COLO668 (cell line): Measurements from ENCODE around the gene KRTAP5-11.
"Not testable (repeated sequence)": the region's sequence is repeated elsewhere in the genome, so short reads cannot be mapped to it uniquely, and the experiment has no call there.

Experiments
- DNase-seq: peaks from one replicate; lab custom pipeline; 2025; ENCODE audit not compliant: unreplicated experiment; lab: John Stamatoyannopoulos, UW

Gene KRTAP5-11

DNA sequence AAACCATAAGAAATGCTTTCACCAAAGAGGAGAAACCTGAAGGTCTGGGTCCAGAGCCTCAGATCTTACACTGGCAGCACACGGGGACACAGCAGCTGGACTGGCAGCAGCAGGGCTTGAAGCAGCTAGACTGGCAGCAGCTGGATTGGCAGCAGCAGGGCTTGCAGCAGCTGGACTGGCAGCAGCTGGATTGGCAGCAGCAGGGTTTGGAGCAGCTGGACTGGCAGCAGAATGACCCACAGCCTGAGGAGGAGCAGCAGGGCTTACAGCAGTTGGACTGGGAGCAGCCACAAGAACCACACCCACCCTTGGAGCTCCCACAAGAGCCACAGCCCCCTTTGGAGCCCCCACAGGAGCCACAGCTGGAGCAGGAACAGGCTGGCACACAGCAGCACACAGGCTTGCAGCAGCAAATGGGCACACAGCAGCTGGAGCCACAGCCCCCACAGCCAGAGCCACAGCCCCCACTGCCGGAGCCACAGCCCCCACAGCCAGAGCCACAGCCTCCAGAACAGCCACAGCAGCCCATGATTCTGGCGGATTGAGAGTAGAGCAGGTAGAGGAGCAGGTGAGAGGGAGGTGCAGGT, at the start of gene KRTAP5-11:
KRTAP5-11 (minus strand) TSS at position 567 of the 587 bp plus-strand sequence; CDS start at position 529, 38 bp downstream.
- DNase-seq = no peak

DNA sequence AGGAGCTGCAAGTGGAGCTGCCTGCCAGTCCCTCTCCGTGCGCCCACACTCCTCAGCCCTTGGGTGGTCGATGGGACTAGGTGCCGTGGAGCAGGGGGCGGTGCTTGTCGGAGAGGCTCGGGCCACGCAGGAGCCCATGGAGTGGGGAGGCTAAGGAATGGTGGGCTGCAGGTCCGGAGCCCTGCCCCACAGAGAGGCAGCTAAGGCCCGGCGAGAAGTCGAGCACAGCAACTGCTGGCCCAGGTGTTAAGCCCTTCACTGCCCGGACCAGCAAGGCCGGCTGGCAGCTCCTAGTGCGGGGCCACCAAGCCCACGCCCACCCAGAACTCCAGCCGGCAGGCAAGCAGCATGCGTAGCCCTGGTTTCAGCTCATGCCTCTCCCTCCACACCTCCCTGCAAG, 48.9 kb upstream of the KRTAP5-11 start:
- not testable (repeated sequence) for DNase-seq

GRCh38 chr11:71630071-71630470, 47.4 kb upstream of the KRTAP5-11 start:
- DNase-seq = not testable (repeated sequence)

DNA sequence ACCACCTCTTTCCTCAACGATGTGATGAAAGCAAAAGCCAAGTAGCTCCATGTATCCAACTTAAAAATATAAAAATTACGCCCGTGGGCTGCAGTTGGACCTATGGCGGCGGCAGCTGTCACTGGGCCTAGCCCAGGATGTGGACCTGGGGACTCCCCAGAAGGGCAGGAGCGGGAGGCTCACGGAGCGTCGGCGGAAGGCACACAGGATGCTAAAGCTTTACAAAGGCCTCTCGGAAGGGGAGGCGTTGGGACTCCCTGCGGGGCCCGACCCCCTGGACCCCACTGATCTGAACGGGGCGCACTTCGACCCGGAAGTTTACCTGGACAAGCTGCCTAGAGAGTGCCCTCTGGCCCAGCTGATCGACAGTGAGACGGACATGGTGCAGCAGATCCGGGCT, 46.3 kb upstream of the KRTAP5-11 start:
- not testable (repeated sequence) for DNase-seq

DNA sequence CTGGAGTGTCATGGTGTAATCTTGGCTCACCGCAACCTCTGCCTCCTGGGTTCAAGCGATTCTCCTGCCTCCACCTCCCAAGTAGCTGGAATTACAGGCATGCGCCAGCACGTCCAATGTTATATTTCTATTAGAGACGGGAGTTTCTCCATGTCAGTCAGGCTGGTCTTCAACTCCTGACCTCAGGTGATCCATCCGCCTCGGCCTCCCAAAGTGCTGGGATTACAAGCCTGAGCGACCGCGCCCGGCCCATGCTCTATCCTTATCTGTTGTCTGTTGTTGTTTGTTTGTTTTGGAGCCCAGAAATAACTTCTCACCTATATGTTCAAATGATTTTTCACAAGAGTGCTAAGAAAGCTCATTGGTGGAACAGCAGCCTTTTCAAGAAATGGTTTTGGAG, 40.6 kb upstream of the KRTAP5-11 start:
- not testable (repeated sequence) for DNase-seq

GRCh38 chr11:71622561-71622960, 39.9 kb upstream of the KRTAP5-11 start:
- not testable (repeated sequence) for DNase-seq

GRCh38 chr11:71615003-71615402, 32.3 kb upstream of the KRTAP5-11 start:
- not testable (repeated sequence) for DNase-seq

DNA sequence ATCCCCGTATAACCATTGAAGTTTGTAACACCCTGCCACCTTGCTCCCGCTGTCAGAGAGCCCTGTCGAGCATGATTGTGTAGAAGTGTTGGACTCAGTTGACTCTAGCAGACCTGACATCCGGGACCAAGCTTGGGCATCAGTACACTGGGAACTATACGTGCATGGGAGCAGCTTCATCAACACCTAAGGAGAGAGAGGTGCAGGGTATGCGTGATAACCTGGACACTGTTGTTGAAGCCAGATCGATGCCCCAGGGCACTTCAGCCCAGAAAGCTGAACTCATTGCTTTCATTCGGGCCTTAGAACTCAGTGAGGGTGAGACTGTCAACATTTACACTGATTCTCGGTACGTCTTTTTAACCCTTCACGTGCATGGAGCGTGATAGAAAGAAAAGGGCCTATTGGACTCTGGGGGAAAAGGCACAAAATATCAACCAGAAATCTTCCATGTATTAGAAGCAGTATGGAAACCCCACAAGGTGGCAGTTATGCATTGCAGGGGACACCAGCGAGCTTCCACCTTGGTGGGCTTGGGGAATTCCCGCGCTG, 31.8 kb upstream of the KRTAP5-11 start:
- not testable (repeated sequence) for DNase-seq

DNA sequence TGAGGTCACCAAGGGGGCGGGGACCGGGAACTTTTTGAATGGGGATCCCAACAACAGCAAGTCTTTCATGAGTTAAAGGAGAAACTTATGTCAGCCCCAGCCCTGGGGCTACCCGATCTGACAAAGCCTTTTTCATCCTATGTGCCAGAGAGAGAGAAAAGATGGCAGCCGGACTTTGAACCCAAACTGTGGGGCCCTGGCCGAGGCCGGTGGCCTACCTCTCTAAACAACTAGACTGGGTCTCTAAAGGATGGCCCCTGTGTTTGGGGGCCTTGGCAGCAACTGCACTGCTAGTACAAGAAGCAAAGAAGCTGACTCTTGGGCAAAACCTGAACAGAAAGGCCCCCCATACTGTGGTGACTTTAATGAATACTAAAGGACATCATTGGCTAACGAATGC, 31.3 kb upstream of the KRTAP5-11 start:
- DNase-seq = not testable (repeated sequence)

- DNase-seq = not testable (repeated sequence)
Measured at GRCh38 chr11:71611218-71611910, 28.7 kb upstream of the KRTAP5-11 start.

- not testable (repeated sequence) for DNase-seq
Measured at GRCh38 chr11:71608272-71608671, 25.6 kb upstream of the KRTAP5-11 start.

GRCh38 chr11:71607520-71608216, 25.0 kb upstream of the KRTAP5-11 start:
- not testable (repeated sequence) for DNase-seq

DNA sequence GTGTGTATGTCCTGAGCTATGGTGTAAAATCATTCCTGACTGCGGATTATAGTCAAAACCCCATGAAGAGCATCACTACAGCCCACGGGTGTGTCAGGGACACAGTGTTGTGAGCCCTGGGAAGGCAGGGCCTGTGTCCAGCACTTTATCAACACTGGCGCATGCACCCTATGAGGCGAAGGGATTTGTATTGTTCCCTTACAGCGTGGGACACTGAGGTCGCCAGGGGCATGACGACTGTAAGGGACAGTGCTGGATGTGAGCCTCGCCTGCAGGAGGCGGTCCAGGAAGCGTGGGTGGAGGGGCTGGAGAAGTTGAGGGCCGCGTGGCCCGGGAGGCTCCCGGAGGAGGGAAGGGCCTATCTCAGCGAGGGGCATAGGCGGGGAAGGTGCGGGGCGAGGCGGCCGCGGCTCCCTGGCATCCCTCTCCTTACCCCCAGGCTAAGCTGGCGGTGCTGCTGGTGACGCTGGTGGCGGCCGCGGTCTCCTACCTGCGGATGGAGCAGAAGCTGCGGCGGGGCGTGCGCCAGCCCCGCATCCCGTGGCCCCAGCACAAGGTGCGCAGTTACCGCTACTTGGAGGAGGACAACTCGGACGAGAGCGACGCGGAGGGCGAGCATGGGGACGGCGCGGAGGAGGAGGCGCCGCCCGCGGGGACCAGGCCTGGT, 24.3 kb upstream of the KRTAP5-11 start:
- DNase-seq = not testable (repeated sequence)

DNA sequence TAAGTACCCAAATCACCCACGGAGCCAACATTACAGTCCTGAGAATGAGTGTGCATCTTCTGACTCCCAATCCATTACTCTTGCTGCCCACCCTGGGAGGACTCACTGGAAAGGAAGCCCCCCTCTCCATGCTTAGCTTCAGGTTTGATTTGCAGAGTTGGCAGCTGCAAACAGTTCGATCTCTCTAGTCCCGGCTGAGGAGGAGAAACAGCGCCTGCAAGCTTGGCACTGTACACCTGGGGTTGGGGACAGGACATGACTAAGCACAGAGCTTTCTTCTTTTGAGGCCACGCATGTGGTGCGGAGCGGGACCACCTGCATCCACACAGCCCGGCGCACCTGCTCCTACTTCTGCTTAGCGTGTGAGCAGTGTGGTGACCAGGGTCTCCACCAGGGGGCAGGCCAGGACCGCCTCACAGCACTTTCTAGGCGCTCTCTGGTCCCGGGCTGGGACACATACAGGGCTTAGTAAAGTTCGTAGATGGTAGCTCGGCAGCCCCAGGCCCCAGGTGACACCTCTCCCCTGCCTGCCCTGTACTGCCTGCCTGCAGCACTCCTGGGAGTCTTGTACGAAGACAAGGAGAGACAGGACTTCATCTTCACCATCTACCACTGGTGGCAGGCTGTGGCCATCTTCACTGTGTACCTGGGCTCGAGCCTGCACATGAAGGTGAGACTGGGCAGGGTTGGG, 22.3 kb upstream of the KRTAP5-11 start:
- DNase-seq = not testable (repeated sequence)

GRCh38 chr11:71603221-71603620, 20.5 kb upstream of the KRTAP5-11 start:
- not testable (repeated sequence) for DNase-seq

GRCh38 chr11:71589546-71589920, 6.9 kb upstream of the KRTAP5-11 start:
- not testable (repeated sequence) for DNase-seq

DNA sequence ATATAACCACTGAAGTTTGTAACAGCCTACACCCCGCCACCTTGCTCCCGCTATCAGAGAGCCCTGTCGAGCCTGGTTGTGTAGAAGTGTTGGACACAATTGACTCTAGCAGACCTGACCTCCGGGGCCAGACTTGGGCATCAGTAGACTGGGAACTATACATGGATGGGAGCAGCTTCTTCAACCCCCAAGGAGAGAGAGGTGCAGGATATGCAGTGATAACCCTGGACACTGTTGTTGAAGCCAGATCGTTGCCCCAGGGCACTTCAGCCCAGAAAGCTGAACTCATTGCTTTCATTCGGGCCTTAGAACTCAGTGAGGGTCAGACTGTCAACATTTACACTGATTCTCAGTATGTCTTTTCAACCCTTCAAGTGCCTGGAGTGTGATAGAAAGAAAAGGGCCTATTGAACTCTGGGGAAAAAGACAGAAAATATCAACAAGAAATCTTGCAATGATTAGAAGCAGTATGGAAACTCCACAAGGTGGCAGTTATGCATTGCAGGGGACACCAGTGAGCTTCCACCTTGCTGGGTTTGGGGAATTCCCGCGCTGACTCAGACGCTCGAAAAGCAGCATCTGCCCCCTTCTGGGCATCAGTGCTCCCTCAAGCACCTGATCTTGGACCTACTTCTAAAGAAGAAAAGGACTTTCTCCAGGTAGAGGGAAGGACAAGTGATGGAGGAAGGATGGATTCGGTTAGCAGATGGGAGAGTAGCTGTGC, 6.3 kb upstream of the KRTAP5-11 start:
- not testable (repeated sequence) for DNase-seq

- not testable (repeated sequence) for DNase-seq
Measured at GRCh38 chr11:71588314-71588713, 5.6 kb upstream of the KRTAP5-11 start.

DNA sequence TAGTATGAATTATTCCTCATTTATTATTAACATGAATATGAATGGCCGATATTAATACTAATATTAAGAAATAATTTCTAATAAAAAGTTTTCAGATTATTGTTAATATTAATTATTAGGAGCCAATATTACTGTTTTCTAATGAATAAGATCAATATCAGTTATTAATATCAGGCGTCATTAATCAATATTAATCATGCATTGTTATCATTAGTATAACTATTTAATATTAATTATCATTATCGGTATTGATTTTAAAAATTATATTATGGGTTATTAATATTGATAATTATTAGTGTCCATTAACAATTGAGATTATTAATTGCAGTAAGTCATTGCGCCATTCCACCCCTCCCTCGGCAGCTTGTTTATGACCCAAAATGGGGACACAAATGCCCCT, 3.0 kb upstream of the KRTAP5-11 start:
- DNase-seq = not testable (repeated sequence)

GRCh38 chr11:71582969-71583368, 294 bp upstream of the KRTAP5-11 start:
- DNase-seq = not testable (repeated sequence)
